H1 (cell line): ENCODE measurements around the gene FAM98A. TPM values are rescaled to one million over a fixed set of nuclear protein-coding genes. Genes with fewer than 3 reads are reported as not detected.

ENCODE experiments used
- ASH2L ChIP-seq: fragments of 200-600, 300-600 bp; sonication (generic); IDR thresholded peaks from one replicate; pipeline ENCODE4 v1.7.1; 2017; ENCODE audit warnings: low read length
- HDAC2 ChIP-seq, 2 experiments: fragments of 300-600 bp in 1 of 2; sonication (generic) in 1 of 2; IDR thresholded peaks; 2 replicates each; pipeline ENCODE4 v1.6.1; 2011 to 2012; ENCODE audit warnings: low read depth in 2 of 2, low read length in 2 of 2, mild to moderate bottlenecking in 2 of 2, moderate library complexity in 2 of 2, borderline replicate concordance in 1 of 2, inconsistent platforms in 1 of 2
- HDAC6 ChIP-seq: IDR thresholded peaks from one replicate; pipeline ENCODE4 v1.7.1; 2012; ENCODE audit warnings: low read depth, mild to moderate bottlenecking, inconsistent platforms, low read length, moderate library complexity
- POLR2AphosphoS5 ChIP-seq: IDR thresholded peaks from 2 replicates; pipeline ENCODE4 v1.6.1; 2011; ENCODE audit warnings: low read depth, low read length
- TAF1 ChIP-seq: IDR thresholded peaks from 2 replicates; pipeline ENCODE4 v1.6.1; 2011; ENCODE audit warnings: mild to moderate bottlenecking, low read depth, low read length
- polyA plus RNA-seq, 7 experiments: library from polyadenylated mRNA; depleted of rRNA in 3 of 7; stranded (reverse) in 5 of 7; unstranded in 2 of 7; fragments of >200 nt in 5 of 7; fragments of 200-250 nt in 2 of 7; gene quantifications; 1 replicate in 5 of 7; 2 replicates in 1 of 7; 4 replicates in 1 of 7; pipeline versions ENCODE4 v1.2.1 to v1.2.3, GENCODE V29; 2011 to 2013; ENCODE audit warnings: missing spikeins in 2 of 7, mixed read lengths in 2 of 7
- total RNA-seq: library from RNA; stranded (reverse); fragmentation: NEBNext Ultra II Directional; extraction: Animal tissue kit (Norgen Biotek cat#: 25700); gene quantifications from 2 replicates; pipeline ENCODE4 v1.2.1, GENCODE V29; 2021

Gene FAM98A
- total and polyA plus RNA-seq, 2 of the 8 experiments (the other 6 are each of a cell fraction or from before 2014, with no cell fraction given), result 53.2 to 103 TPM

GRCh38 chr2:33581872-33582271, 17.2 kb downstream of the FAM98A start (continued):
- TF ChIP-seq ASH2L (no peak), HDAC2 (IDR thresholded peaks at IDR 0.05; ENCODE audit: borderline replicate concordance in 1 of 2, low read depth in 2 of 2, low read length in 2 of 2) (no peak), POLR2AphosphoS5 (no peak), HDAC6 (no peak), TAF1 (no peak)
